Body of pancreas (tissue), 4 donors: ENCODE data around the gene NOTCH4.

Experiments used
- CTCF ChIP-seq, 7 experiments: fragments of 450-650 bp in 4 of 7; fragments of 200-600 bp in 3 of 7; sonication (generic) in 3 of 7; IDR thresholded peaks; one replicate each; pipeline ENCODE4 v1.5.1; 2016 to 2019; ENCODE audit warnings: antibody characterized with exemption in 7 of 7
- POLR2A ChIP-seq, 3 donors: fragments of 450-650 bp; IDR thresholded peaks; one replicate each; pipeline ENCODE4 v1.6.1; 2016; ENCODE audit warnings: antibody characterized with exemption in 3 of 3, mild to moderate bottlenecking in 2 of 3

GRCh38 chr6:32171234-32171633 is 52.6 kb downstream of the NOTCH4 start:
- no peak for TF ChIP-seq CTCF (IDR thresholded peaks at IDR 0.05)
- TF ChIP-seq POLR2A (IDR thresholded peaks at IDR 0.05) = no peak
